Stimulated activated CD8-positive, alpha-beta memory T cell treated with anti-CD3 and anti-CD28 coated beads, Interleukin-7, amount 100 ng/mL, for 1 hour (primary cell): ENCODE measurements around the gene ATP2B2.

ENCODE experiments used
- DNase-seq, 2 donors: peaks; one replicate each; pipeline ENCODE4 v3.0.0-alpha.2; 2020; ENCODE audit warnings: low read depth in 2 of 2

Gene ATP2B2

DNA sequence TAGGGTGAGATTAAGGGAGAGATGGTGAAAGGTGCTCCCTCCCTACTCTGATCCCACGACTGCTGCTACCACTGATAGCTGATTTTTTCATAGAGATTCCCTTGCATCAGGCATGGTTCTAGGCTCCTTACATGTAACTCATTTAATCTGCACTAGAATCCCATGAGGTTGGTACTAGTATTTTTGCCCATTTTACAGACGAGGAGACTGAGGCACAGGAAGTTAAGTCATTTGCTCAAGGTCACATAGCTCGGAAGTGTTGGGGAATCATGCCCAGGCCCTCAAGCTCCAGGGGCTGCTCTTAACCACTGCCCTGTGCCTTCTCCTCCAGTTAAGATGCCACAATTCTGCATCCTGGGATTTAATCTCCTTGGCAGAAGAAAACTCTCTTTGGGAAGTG is 11.2 kb downstream of the ATP2B2 start:
- no peak for DNase-seq

DNA sequence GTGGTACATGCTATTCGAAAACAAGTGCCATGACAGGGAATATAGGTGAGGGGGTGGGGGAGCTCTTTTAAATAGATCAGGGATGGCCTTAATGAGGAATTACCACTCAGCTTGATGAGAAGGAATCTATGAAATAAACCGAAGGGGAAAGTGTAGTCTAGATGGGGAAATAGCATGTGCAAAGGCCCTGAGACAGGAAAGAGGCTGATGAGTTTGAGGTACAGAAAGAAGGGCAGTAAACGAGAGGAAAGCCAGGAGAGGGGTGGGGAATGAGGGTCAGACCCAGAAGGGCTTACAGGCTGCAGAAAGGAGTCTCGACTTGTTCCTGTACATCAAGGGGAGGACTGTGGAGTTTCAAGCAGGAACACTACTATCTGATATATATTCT is 12.2 kb downstream of the ATP2B2 start:
- no peak for DNase-seq

DNA sequence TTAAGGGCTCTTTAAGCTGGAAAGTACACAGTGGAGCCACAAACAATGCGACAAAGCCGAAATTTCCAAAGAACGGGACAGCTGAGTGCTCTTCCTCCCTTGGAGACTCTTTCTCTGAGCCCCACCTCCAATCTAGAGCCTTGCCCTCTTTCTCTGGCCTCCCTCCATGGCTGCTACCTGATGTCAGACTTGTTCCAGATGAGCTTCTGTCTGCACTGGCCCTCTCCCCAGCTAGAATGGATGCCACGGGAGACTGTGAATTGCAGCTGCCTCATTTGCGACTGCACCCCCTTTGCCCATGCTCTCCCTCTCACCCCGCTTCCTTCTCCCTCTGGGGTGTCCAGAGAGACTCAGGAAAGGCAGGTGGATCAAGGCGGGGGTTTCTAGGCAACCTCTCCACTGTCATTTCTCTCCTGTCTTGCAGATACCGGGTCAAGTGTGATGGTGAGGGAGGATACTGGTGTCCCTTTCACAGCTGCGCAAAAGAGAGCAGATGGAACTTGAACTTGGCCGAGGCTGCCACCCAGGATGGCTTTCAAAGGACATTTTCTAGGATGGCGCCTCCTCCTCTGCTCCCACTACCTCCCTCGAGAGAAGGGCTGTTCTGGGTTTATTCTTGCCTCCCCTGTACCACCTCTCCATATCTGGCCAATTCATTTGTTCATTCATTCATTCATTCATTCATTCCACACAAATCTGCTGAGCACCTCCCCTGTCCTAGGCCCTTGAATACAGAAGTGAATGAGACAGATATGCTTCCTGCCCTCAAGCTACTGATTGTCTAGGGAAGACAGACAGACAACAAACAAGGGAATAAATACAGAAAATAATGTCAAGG is 12.8 kb downstream of the ATP2B2 start:
- DNase-seq = no peak

- DNase-seq = no peak
Measured at GRCh38 chr3:10489746-10490483, 15.5 kb downstream of the ATP2B2 start.

DNA sequence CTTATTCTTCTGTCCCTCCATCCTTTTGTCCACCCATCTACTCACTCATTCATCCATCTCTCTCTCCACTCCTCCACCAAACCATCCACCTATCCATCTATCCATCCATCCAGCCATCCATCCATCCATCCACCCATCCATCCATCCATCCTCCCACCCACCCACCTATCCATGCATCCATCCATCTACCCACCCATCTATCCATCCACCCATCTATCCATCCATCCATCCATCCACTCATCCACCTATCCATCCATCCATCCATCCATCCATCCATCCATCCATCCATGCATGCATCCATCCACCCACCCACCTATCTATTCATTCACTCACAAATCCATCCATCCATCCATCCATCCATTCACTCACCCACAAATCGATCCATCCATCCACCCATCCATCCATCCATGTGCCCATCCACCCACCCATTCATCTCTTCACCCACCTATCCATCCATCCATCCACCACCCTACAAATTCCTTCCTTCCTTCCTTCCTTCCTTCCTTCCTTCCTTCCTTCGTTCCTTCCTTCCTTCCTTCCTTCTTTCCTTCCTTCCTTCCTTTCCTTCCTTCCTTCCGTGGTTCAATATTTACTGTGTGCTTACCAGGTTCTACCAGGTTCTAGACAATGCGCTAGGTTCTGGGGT is 17.3 kb downstream of the ATP2B2 start:
- DNase-seq = no peak

DNA sequence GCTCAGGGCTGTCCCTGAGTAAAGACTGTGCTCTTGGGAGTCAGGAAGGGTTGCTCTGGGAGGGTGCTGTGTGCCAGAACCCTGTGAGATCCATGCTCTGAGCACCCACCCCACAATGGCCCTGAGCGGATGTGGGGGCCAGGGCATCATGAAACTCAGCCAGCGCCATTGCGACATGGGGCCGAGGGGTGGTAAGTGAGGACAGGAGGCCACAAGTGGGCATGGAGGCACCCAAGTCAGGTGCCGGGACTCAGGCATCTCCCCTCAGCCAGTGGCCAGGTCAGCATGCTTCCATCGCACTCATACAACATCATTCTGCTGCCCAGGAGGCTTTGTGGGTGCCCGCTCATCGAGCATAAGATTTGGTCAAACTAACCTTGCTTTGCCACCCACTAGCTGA is 19.6 kb downstream of the ATP2B2 start:
- DNase-seq = no peak

- no peak for DNase-seq
Measured at GRCh38 chr3:10485380-10485779, 20.0 kb downstream of the ATP2B2 start.

DNA sequence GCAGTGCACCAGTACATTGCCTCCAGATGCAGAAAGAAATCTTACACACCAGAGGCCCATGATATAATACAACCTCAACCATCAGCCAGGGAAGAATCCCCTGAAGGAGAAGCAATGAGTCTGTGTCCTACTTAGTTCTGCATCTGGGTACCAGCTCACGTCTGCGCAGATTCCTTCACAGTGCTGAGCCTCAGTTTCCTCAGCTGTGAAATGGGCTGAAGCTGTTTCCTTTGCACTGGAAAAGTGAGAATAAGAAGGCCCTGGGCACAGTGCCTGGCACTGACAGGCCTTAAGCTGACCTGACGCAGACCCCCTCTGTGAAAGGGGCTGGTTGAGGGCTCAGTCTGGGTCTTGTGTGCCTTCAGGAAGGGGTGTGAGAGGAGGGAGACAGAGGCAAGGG is 20.7 kb downstream of the ATP2B2 start:
- DNase-seq = no peak

- no peak for DNase-seq
Measured at GRCh38 chr3:10483686-10484345, 21.6 kb downstream of the ATP2B2 start.

GRCh38 chr3:10483364-10483675 is 22.1 kb downstream of the ATP2B2 start:
- DNase-seq = no peak

GRCh38 chr3:10482631-10483363 is 22.6 kb downstream of the ATP2B2 start:
- no peak for DNase-seq

DNA sequence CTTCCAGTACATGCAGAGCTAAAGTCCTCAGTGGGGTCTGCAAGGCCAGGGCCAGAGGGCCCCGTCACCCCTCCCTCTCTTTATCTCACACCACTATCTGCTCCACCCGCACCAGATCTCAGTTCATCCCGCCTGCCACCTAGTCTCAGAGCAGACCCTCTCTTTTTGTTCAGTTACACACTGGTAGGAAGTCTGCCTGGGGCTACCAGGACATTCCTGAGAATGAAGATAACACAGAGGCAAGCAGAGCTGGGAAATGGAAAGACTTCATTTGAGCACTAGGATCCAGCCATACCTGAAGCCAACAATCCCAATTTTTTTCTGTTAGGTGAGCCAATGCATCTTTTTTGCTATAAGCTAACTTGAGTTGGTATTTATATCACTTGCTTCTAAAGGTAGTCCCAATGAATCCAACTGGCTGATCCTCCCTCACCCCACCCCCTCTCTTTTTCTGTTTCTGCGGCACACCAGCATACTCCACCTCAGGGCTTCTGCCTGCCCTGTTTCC is 24.5 kb downstream of the ATP2B2 start:
- no peak for DNase-seq

GRCh38 chr3:10479311-10479710 is 26.1 kb downstream of the ATP2B2 start:
- DNase-seq = no peak

GRCh38 chr3:10475983-10476382 is 29.4 kb downstream of the ATP2B2 start:
- DNase-seq = no peak

GRCh38 chr3:10474847-10475246 is 30.5 kb downstream of the ATP2B2 start:
- no peak for DNase-seq

DNA sequence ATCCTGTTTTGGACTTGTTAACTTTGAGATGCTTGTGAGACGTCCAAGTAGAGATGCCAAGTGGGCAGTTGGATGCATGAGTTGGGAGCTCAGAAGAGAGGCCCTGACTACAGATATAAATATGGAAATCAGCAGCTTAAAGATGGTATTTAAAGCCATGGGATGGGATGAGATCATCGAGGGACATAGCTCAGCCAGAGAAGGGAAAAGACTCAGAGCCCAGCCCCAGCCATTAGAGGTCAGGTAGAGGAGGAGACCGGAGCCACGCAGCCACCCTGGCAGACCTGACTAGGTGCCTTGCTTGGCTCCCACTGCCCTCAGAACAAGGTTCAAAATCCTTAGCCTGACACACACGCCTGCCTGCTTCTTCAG is 31.1 kb downstream of the ATP2B2 start:
- DNase-seq = no peak

- DNase-seq = no peak
Measured at GRCh38 chr3:10473581-10474274, 31.7 kb downstream of the ATP2B2 start.

DNA sequence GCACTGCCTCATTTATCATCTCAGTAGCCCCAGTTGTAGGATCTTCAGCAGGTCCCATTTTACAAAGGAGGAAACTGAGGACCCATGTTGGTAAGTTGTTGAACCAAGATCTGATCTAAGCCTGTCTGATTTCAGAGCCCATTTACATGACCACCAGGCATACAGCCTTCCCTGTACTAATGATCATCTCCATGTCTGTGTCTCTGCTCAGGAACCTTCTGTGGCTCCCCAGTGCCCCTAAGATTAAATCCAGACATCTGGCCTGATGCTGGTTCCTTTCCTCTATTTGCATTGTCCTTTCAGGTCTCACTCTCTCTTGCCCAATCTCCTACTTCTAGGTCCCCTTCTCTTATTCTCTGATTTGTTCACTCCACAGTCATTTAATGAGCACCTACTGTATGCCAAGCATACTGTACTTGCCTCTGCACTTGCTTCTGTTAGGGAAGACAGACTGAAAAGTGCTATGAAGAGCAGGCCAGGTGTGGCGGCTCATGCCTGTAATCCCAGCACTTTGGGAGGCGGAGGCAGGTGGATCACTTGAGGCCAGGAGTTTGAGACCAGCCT is 32.4 kb downstream of the ATP2B2 start:
- DNase-seq = no peak

- no peak for DNase-seq
Measured at GRCh38 chr3:10471054-10471688, 34.2 kb downstream of the ATP2B2 start.
